Right atrium auricular region (tissue), 2 donors: ENCODE results near the gene DLGAP4. TPM values are rescaled to one million over a fixed set of nuclear protein-coding genes. Genes with fewer than 3 reads are reported as not detected.

ENCODE experiments used
- DNase-seq: peaks from one replicate; pipeline ENCODE4 v3.0.0-alpha.2; 2019; ENCODE audit warnings: low spot score
- H3K27ac ChIP-seq, 2 donors: fragments of 200-600 bp; sonication (generic); 1 replicate in 1 of 2; 2 replicates in 1 of 2; pipeline ENCODE4 v1.5.1; 2016 to 2019
- H3K27me3 ChIP-seq, 2 donors: fragments of 200-600 bp; sonication (generic); one replicate each; pipeline versions ENCODE4 v1.5.1 to v1.6.0; 2017 to 2019
- H3K36me3 ChIP-seq: fragments of 200-600 bp; sonication (generic); one replicate; pipeline ENCODE4 v1.5.1; 2016
- H3K4me1 ChIP-seq, 2 donors: fragments of 200-600 bp; sonication (generic); one replicate each; pipeline versions ENCODE4 v1.5.1 to v1.6.0; 2017 to 2019
- H3K4me3 ChIP-seq, 2 donors: fragments of 200-600 bp; sonication (generic); 1 replicate in 1 of 2; 2 replicates in 1 of 2; pipeline ENCODE4 v1.5.1; 2017 to 2019; ENCODE audit warnings: mild to moderate bottlenecking in 1 of 2, moderate library complexity in 1 of 2
- H3K9me3 ChIP-seq, 2 donors: fragments of 200-600 bp; sonication (generic); one replicate each; pipeline ENCODE4 v1.5.1; 2019
- total RNA-seq, 2 donors: library from RNA; depleted of rRNA; stranded (reverse); fragments of >200 nt; gene quantifications; one replicate each; pipeline ENCODE4 v1.1.0, GENCODE V29; 2016
- TF ChIP-seq, protein P1 (sequence below), 2 donors: fragments of 200-600 bp; sonication (generic); IDR thresholded peaks; one replicate each; pipeline ENCODE4 v1.5.1; 2019; ENCODE audit warnings: antibody characterized with exemption in 2 of 2

Gene DLGAP4
- total RNA-seq, 2 donors from 2014 or later = 30.0 to 50.2 TPM

DNA sequence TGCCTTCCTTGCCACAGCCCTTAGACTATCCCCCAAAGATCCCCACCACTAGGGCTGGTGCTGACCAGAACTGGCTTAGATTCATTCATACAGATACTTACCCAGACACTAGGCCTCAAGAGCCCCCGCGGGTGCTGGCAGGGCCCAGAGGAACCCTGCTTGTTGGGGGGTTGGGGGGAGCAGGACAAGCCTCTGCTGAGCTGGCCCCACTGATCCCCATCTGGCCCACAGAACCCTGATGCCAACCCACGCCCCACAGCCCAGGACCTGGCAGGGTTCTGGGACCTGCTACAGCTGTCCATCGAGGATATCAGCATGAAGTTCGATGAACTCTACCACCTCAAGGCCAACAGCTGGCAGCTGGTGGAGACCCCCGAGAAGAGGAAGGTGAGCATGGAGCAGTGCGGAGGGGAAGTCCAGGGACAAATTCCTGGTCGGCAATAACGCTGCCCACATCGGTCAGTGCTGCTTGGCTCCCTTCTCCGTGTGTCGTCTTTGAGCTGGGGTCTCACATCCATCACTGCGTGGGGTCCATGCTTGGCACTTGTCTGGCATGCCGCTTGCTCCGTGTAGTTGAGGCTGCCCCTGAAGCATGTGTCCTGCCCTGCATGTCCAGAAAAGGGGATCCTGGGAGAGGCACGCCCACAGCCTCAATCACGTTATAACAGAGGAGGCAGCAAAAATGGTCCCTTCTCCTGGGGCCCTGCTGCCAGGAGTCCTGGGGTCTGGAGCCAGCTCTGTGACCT is 219.7 kb downstream of the DLGAP4 start:
- peaks cover 0 to 6% of the 10 kb centered on the region in 2 donors for H3K4me1 ChIP-seq
- H3K36me3 ChIP-seq = peaks cover 61% of the 10 kb centered on the region
- no peak for DNase-seq
- H3K27me3 ChIP-seq = no peaks in the 10 kb centered on the region
- TF ChIP-seq, protein P1, sequence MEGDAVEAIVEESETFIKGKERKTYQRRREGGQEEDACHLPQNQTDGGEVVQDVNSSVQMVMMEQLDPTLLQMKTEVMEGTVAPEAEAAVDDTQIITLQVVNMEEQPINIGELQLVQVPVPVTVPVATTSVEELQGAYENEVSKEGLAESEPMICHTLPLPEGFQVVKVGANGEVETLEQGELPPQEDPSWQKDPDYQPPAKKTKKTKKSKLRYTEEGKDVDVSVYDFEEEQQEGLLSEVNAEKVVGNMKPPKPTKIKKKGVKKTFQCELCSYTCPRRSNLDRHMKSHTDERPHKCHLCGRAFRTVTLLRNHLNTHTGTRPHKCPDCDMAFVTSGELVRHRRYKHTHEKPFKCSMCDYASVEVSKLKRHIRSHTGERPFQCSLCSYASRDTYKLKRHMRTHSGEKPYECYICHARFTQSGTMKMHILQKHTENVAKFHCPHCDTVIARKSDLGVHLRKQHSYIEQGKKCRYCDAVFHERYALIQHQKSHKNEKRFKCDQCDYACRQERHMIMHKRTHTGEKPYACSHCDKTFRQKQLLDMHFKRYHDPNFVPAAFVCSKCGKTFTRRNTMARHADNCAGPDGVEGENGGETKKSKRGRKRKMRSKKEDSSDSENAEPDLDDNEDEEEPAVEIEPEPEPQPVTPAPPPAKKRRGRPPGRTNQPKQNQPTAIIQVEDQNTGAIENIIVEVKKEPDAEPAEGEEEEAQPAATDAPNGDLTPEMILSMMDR (IDR thresholded peaks at IDR 0.05) = no peak
- no peak overlapping the region for H3K27ac ChIP-seq
- no peaks in the 10 kb centered on the region for H3K9me3 ChIP-seq
- H3K4me3 ChIP-seq = no peak overlapping the region

DNA sequence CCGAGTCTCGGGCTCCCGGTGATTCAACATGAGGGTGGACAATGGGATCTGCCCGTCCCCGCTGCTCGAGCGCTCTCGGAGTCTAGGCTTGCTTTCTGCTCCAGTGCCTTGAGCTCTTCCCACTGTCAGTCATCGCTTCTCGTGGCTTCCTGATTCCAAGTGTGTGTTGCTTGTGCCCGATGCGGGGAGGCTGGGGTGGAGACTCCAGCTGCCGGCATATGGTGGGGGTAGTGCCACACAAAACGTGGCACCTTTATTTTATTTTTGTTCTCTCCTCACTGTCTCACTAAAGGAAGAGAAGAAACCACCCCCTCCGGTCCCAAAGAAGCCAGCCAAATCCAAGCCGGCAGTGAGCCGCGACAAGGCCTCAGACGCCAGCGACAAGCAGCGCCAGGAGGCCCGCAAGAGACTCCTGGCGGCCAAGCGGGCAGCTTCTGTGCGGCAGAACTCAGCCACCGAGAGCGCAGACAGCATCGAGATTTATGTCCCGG is 220.4 kb downstream of the DLGAP4 start:
- Histone ChIP-seq H3K27me3 (no peaks in the 10 kb centered on the region), H3K36me3 (peaks cover 55% of the 10 kb centered on the region), H3K4me1 (peaks cover 0 to 6% of the 10 kb centered on the region in 2 donors), H3K9me3 (no peaks in the 10 kb centered on the region), H3K4me3 (no peak overlapping the region), H3K27ac (no peak overlapping the region)
- TF ChIP-seq, protein P1 (IDR thresholded peaks at IDR 0.05) = no peak
- no peak for DNase-seq

DNA sequence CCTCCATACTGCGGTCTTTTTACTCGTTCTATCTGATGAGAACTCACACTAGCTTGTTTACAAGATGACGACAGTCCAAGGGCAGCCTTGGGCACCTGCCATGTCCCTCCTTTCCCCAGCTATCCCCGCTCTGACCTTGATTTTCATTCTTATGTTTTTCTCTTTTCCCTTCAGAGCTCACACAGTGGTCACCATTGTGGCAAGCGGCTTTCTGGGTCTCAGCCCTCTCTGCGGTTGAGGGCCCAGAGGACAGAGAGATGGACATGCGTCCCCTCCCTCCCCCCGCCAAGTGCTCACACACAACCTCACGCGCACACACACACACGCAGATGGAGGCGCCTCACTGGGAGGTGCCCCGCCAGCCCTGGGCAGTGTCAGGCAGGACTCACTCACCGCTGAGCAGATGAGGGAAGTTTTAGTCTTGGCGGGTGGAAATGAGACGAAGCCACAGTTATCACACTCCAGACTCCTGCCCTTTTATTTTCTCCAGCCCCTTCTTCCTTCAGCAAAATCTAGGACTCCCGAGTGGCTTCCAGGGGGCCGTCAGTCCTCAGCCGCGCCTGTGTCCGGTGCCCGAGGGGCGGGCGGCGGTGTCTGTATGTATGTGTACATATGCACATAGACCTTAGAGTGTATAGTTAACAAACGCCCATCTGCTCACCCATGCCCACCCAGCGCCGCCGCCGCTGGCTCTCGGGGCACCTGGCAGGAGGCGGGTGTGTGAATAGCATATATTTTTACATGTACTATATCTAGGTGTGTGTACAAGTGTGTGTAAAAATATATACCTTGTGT is 221.4 kb downstream of the DLGAP4 start:
- peaks cover 0 to 6% of the 10 kb centered on the region in 2 donors for H3K4me1 ChIP-seq
- H3K36me3 ChIP-seq = peaks cover 50% of the 10 kb centered on the region
- H3K9me3 ChIP-seq = no peaks in the 10 kb centered on the region
- no peak overlapping the region for H3K4me3 ChIP-seq
- TF ChIP-seq, protein P1 (IDR thresholded peaks at IDR 0.05) = no peak
- DNase-seq = no peak
- H3K27me3 ChIP-seq = no peaks in the 10 kb centered on the region
- H3K27ac ChIP-seq = peak overlapping the region in 1 of 2 donors; percentile 57

DNA sequence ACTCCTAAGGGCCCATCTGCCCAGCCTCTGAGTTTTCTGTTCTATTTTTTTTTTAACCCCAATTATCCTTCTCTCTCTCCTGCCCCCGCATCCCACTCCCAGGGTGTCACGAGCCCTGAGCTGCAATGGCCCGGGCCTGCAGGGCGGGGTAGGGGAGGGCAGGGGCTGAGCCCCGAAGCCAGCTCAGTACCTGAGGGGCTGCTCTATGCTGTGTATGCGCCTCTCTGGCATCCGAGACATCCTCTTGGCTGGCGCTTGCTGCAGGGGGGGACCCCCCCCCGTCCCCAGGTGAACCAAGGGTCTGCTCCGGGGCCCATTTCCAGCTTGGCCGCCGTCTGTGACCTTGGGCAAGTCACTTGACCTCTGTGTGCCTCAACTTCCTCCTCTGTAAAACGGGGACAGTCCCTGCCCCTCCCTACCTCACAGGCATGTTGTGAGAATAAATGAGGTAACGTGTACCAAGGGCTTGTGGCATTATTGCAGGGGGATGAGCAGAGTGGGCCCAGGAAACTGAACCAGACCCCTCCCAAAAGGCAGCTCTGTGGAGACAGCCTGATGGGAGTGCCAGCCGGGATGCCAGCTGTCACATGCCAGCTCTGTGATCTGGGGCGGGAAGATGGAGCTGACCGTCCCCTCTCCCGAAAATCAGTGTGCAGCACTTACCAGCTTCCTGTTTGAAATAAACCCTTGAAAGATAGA is 222.2 kb downstream of the DLGAP4 start:
- H3K27me3 ChIP-seq = no peaks in the 10 kb centered on the region
- TF ChIP-seq, protein P1 (IDR thresholded peaks at IDR 0.05) = no peak
- no peak for DNase-seq
- no peak overlapping the region for H3K27ac ChIP-seq
- peaks cover 50% of the 10 kb centered on the region for H3K36me3 ChIP-seq
- peaks cover 0 to 6% of the 10 kb centered on the region in 2 donors for H3K4me1 ChIP-seq
- no peaks in the 10 kb centered on the region for H3K9me3 ChIP-seq
- H3K4me3 ChIP-seq = no peak overlapping the region

DNA sequence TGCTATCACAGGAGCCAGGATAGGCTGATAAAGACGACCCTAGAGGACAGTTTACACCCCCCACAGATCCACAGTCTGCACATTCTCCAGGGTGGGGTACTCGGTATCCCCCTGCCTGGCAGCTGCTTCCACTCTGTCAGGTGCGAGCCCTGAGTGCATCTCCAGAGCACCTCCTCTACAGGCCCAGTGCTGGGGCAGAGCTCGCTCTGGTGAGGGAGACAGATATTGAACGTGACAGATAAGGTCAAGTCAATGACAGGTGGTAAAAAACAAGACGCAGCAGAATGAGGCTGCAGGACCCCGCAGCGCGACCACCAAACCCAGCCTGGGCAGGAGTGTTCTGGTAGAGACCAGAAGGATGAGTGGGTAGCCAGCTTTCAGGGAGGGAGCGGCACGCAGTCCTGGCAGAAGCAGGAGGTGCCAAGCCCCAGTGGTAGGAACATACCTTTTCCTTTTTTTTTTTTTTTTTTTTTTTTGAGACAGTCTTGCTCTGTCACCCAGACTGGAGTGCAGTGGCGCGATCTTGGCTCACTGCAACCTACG is 222.8 kb downstream of the DLGAP4 start:
- H3K27ac ChIP-seq = no peak overlapping the region
- DNase-seq = no peak
- H3K36me3 ChIP-seq = peaks cover 45% of the 10 kb centered on the region

More for the DNA sequence above, 222.8 kb downstream of the DLGAP4 start:
- peaks cover 0 to 6% of the 10 kb centered on the region in 2 donors for H3K4me1 ChIP-seq
- H3K9me3 ChIP-seq = no peaks in the 10 kb centered on the region
- no peaks in the 10 kb centered on the region for H3K27me3 ChIP-seq
- TF ChIP-seq, protein P1 (IDR thresholded peaks at IDR 0.05) = no peak
- no peak overlapping the region for H3K4me3 ChIP-seq
